GOT3 (cell line): ENCODE results near the gene SNAP47.

ENCODE experiments used
- DNase-seq: peaks from one replicate; lab custom pipeline; 2025; ENCODE audit warnings: mixed read lengths; lab: John Stamatoyannopoulos, UW

The SNAP47 gene

GRCh38 chr1:227732586-227733308 is 2.5 kb upstream of the SNAP47 start:
- DNase-seq: no peak

- DNase-seq: no peak
Measured at GRCh38 chr1:227733309-227733705, 1.9 kb upstream of the SNAP47 start.

- no peak for DNase-seq
Measured at GRCh38 chr1:227733751-227734545, 1.3 kb upstream of the SNAP47 start.

GRCh38 chr1:227734546-227734855 is 734 bp upstream of the SNAP47 start:
- no peak for DNase-seq

GRCh38 chr1:227735539-227736285 is 477 bp downstream of the SNAP47 start:
- DNase-seq: no peak

- no peak for DNase-seq
Measured at GRCh38 chr1:227736814-227737432, 1.7 kb downstream of the SNAP47 start.

- no peak for DNase-seq
Measured at GRCh38 chr1:227738820-227739219, 3.6 kb downstream of the SNAP47 start.

GRCh38 chr1:227739636-227740035 is 4.4 kb downstream of the SNAP47 start:
- DNase-seq: no peak

GRCh38 chr1:227740401-227740960 is 5.2 kb downstream of the SNAP47 start:
- DNase-seq: no peak

GRCh38 chr1:227741166-227741870 is 6.1 kb downstream of the SNAP47 start:
- DNase-seq: no peak

GRCh38 chr1:227742738-227743715 is 7.8 kb downstream of the SNAP47 start:
- no peak for DNase-seq

- no peak for DNase-seq
Measured at GRCh38 chr1:227744668-227745067, 9.4 kb downstream of the SNAP47 start.

- no peak for DNase-seq
Measured at GRCh38 chr1:227745568-227746265, 10.5 kb downstream of the SNAP47 start.

GRCh38 chr1:227746676-227747075 is 11.4 kb downstream of the SNAP47 start:
- DNase-seq: no peak

GRCh38 chr1:227747382-227747781 is 12.1 kb downstream of the SNAP47 start:
- DNase-seq: no peak

GRCh38 chr1:227747948-227748495 is 12.8 kb downstream of the SNAP47 start:
- DNase-seq: no peak

- no peak for DNase-seq
Measured at GRCh38 chr1:227748496-227749182, 13.4 kb downstream of the SNAP47 start.

GRCh38 chr1:227749225-227749624 is 14.0 kb downstream of the SNAP47 start:
- no peak for DNase-seq
